Fibroblast of skin of abdomen (primary cell): Measurements from ENCODE around the gene SMIM10L2A.
"Not testable (repeated sequence)": the region's sequence is repeated elsewhere in the genome, so short reads cannot be mapped to it uniquely, and the experiment has no call there.

ENCODE experiments used
- DNase-seq: peaks from one replicate; pipeline ENCODE4 v3.0.0-alpha.2; 2013

The SMIM10L2A gene

GRCh38 chrX:135461756-135462155 is 40.0 kb downstream of the SMIM10L2A start:
- not testable (repeated sequence) for DNase-seq

DNA sequence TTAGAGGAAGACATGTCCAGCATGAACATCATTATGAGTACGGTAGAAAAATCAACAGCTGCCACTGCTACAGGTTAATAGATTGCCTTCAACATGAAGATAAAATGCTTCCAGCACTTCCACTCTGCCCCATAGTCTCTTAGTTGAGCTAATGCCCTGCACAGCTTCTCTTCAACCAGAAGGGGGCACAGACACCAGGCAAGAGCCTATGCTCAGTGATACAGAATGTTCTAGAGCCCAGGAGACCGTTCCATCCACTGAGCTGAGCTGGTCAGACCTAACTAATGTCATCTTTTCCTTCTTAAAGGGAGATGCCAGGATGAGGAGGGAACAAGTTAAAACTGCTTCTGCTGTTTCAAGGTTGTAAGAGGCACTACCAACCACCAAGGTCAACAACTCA is 42.2 kb downstream of the SMIM10L2A start:
- peak; percentile 0 for DNase-seq

DNA sequence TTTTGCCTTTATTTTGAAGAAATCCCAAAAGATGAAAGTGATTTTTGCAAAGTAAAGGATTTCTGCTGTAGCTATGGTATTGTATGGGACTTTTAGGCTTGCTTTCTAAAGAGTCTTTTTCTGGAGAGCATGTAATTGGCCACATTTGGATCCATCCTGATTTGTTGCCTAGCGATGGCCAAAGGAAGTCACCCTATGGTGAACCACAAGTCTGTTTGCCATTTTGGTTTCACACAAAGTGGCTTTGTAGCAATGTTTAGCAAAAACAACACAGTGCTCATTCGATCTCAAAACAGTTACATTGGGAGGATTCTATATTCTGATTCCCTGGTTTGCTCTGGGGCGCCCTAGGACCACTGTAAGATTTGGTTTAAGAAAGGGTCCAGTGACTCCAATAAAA is 54.6 kb downstream of the SMIM10L2A start:
- no peak for DNase-seq

DNA sequence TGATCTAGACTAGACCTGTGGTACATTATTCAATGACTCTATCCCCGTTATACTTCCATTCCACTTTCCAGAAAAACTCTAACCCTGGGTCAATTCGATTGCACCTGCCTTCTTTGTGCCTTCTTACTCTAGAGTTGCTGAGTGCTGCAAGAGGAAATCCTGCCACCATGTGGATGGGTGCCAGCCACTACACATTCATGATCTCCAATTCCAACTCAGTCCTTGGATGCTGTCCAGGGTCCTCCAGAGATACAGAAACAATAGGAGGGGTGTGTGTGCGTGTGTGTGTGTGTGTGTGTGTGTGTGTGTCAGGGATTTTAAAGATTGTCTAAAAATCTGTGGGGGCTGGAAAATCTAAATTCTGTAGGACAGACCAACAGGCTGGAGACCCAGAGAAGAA is 55.8 kb downstream of the SMIM10L2A start:
- DNase-seq: peak; percentile 45
